Osteocyte (in vitro differentiated cells): ENCODE data around the gene MYZAP. TPM values are rescaled to one million over a fixed set of nuclear protein-coding genes. Genes with fewer than 3 reads are reported as not detected.

Experiments used
- DNase-seq: peaks from one replicate; pipeline ENCODE4 v3.0.0; 2021; ENCODE audit warnings: mixed read lengths; ENCODE audit not compliant: unreplicated experiment; ENCODE audit errors: extremely low spot score
- H3K27ac Mint-ChIP-seq: one replicate; pipeline ENCODE4 v1.8.0; 2021; ENCODE audit warnings: mild to moderate bottlenecking, mixed read lengths; ENCODE audit not compliant: unreplicated experiment
- H3K27me3 Mint-ChIP-seq: one replicate; pipeline ENCODE4 v1.8.0; 2021; ENCODE audit warnings: mixed read lengths; ENCODE audit not compliant: unreplicated experiment
- H3K36me3 Mint-ChIP-seq: one replicate; pipeline ENCODE4 v1.8.0; 2021; ENCODE audit warnings: mixed read lengths; ENCODE audit not compliant: unreplicated experiment
- H3K4me1 Mint-ChIP-seq: one replicate; pipeline ENCODE4 v1.8.0; 2021; ENCODE audit warnings: mixed read lengths; ENCODE audit not compliant: unreplicated experiment
- H3K4me3 Mint-ChIP-seq: one replicate; pipeline ENCODE4 v1.8.0; 2021; ENCODE audit warnings: mild to moderate bottlenecking, moderate library complexity, mixed read lengths; ENCODE audit not compliant: unreplicated experiment
- H3K9me3 Mint-ChIP-seq: one replicate; pipeline ENCODE4 v1.8.0; 2021; ENCODE audit warnings: mixed read lengths; ENCODE audit not compliant: unreplicated experiment
- total RNA-seq: library from RNA; stranded (reverse); gene quantifications from 2 replicates; pipeline ENCODE4 v1.2.1, GENCODE V29; 2021
- TF ChIP-seq, protein P1 (sequence below): fragments of 200-600 bp; sonication (generic); IDR thresholded peaks from 2 replicates; pipeline ENCODE4 v1.5.0; 2021; ENCODE audit warnings: antibody characterized with exemption, mild to moderate bottlenecking, moderate library complexity

Gene MYZAP
- total RNA-seq, 1 donor from 2014 or later: 1.4 TPM

DNA sequence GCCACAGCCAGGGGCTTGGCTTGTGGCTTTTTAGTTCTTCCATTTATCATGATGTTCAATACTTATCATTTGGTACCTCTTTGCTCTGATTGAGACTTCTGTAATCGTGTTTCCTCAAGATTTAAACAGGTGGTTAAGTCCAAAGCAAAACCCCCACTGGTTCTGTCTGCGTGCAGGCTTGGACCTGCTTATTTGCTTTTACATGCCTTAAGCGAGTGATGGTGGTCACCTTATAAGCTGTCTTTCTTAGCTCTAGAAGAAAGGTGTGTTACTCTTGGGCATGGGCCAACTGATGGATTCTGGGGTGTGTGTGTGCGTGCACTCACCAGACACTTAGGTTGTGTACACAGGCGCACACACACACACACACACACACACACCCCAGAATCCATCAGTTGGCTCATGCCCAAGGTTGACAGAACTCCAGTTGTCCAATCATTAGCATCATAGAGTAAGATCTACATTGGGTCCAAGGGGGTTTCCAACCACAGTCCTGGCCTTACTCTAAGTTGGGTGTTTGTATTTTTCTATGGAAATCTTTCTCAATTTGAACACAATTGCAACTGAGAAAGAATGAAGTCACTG is 1.2 kb downstream of the MYZAP start:
- Mint-ChIP-seq H3K4me1 (peaks cover 40% of the 10 kb centered on the region), H3K27ac (peak overlapping the region; percentile 16), H3K4me3 (peak overlapping the region; percentile 58), H3K27me3 (peaks cover 9% of the 10 kb centered on the region), H3K36me3 (no peaks in the 10 kb centered on the region), H3K9me3 (no peaks in the 10 kb centered on the region)
- DNase-seq: no peak
- TF ChIP-seq, protein P1, sequence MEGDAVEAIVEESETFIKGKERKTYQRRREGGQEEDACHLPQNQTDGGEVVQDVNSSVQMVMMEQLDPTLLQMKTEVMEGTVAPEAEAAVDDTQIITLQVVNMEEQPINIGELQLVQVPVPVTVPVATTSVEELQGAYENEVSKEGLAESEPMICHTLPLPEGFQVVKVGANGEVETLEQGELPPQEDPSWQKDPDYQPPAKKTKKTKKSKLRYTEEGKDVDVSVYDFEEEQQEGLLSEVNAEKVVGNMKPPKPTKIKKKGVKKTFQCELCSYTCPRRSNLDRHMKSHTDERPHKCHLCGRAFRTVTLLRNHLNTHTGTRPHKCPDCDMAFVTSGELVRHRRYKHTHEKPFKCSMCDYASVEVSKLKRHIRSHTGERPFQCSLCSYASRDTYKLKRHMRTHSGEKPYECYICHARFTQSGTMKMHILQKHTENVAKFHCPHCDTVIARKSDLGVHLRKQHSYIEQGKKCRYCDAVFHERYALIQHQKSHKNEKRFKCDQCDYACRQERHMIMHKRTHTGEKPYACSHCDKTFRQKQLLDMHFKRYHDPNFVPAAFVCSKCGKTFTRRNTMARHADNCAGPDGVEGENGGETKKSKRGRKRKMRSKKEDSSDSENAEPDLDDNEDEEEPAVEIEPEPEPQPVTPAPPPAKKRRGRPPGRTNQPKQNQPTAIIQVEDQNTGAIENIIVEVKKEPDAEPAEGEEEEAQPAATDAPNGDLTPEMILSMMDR: no peak

DNA sequence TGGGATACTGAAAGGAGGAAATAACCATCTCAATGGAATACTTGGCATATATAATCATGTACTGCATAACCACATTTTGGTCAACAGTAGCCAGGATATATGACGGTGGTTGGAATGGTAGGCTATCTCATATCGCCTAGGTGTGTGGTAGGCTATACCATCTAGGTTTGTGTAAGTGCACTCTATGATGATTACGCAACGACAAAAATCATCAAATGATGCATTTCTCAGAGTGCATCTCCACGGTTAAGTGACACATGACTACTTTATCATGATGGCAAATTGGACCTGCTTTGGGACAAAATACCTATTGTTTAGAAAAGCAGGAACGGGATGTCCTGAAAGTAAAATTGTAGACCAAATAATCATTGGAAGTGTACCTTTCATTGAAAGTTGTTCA is 2.8 kb downstream of the MYZAP start:
- H3K9me3 Mint-ChIP-seq: no peaks in the 10 kb centered on the region
- no peaks in the 10 kb centered on the region for H3K36me3 Mint-ChIP-seq
- no peak for DNase-seq
- H3K27me3 Mint-ChIP-seq: peaks cover 23% of the 10 kb centered on the region
- no peak overlapping the region for H3K27ac Mint-ChIP-seq
- peaks cover 32% of the 10 kb centered on the region for H3K4me1 Mint-ChIP-seq
- H3K4me3 Mint-ChIP-seq: no peak overlapping the region
- TF ChIP-seq, protein P1: no peak

DNA sequence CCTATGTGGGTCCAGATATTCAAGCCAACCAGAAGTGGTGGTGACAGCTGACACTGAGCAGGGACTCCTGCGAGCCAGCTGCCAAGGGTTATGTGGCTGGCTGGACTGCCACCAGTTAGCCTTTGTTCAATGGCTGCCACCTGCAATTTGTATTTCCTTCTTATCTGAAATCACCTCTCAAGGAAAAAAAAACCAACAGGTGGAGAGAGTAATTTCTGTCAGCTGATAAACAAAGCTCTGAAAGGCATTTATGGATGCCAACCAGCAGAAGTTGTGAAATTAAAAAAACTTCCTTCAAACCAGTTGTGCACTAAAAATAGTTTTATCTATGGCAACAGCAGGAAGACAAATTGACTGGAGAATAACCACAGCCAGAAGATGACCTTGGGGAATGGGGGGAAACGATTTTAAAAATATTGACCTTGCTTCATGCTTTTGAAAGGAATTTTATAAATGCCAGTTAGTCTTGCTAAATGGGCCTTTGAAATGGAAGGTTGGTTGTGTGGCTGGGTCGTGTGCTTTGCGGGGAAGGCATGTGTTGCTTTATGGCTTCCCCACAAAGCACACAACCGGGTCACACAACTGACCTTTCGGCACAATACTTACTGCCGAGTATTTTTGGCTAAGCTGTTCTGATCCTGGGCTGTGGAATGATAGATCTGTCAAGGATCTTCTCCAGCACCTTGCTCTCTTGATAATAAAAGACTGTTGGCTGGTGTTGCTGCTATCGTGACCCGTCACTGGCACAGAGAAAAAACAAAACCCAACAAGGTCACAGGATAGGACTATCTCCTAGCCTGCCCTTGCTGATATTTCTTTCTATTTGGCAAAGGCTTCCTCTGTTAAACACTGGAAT is 3.5 kb downstream of the MYZAP start:
- DNase-seq: no peak
- peaks cover 27% of the 10 kb centered on the region for H3K27me3 Mint-ChIP-seq
- no peaks in the 10 kb centered on the region for H3K36me3 Mint-ChIP-seq
- H3K4me1 Mint-ChIP-seq: peaks cover 25% of the 10 kb centered on the region
- H3K27ac Mint-ChIP-seq: no peak overlapping the region
- no peak overlapping the region for H3K4me3 Mint-ChIP-seq
- no peaks in the 10 kb centered on the region for H3K9me3 Mint-ChIP-seq
- TF ChIP-seq, protein P1: no peak

DNA sequence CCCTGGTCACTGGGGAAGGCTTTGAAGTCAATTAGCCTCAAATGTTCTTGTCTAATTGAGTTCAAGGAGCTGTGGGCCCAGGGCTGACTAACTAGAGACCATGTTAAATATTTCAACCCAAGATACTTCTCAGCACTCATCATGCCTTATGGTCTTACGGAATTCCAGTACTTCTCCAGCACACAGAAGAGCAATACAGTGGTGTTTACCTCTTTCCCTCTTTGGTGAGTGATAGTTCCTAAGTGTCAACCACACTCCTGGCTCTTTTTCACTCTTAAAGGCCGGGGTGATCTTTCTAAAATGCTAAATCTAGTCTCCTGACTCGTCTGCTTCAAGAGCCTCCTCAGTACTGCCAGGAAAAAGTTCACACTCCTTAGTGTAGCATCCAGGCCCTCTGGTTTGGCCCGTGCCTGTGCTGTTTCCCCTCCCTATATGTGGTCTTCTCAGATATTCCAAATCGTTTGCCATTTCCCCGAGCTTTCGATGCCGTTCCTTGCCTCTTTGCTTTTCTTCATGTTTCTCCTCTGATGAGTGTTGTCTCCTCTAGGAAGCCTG is 4.7 kb downstream of the MYZAP start:
- Mint-ChIP-seq H3K27ac (no peak overlapping the region), H3K4me3 (no peak overlapping the region)
- TF ChIP-seq, protein P1: no peak

DNA sequence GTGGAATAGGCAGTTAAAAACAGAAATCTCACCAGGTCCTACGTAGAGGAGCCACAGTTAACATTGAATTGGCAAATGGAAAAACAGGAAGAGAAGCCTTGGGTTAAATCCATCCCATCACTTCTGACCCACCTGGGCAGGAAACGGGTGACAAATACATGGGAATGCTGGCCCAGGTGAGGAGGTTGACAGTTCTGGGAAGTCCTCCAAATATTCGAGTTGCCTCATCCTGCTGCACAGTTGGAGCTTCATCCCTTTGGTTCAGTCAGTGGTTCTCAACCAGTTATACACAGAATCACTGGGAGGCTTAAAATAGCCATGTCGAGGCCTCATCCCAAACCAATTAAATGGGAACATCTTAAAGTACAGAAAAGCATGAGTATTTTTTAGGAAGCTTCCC is 5.3 kb downstream of the MYZAP start:
- H3K9me3 Mint-ChIP-seq: no peaks in the 10 kb centered on the region
- H3K36me3 Mint-ChIP-seq: no peaks in the 10 kb centered on the region
- no peak overlapping the region for H3K27ac Mint-ChIP-seq
- H3K4me1 Mint-ChIP-seq: peaks cover 12% of the 10 kb centered on the region
- peaks cover 34% of the 10 kb centered on the region for H3K27me3 Mint-ChIP-seq
- TF ChIP-seq, protein P1: no peak
- DNase-seq: no peak
- no peak overlapping the region for H3K4me3 Mint-ChIP-seq

More for the DNA sequence above, 4.7 kb downstream of the MYZAP start:
- Mint-ChIP-seq H3K36me3 (no peaks in the 10 kb centered on the region), H3K27me3 (peaks cover 31% of the 10 kb centered on the region), H3K9me3 (no peaks in the 10 kb centered on the region), H3K4me1 (peaks cover 13% of the 10 kb centered on the region)
- DNase-seq: no peak
